ENCODE measurements around the gene TCL1A. TPM values are rescaled to one million over a fixed set of nuclear protein-coding genes. Genes with fewer than 3 reads are reported as not detected.

Gene TCL1A
- total RNA-seq, 1 experiment from 2014 or later: 0.30 TPM

- DNase-seq (ENCODE audit: low read depth, low spot score): no peak
These were observed 8.4 kb downstream of the TCL1A start for GRCh38 chr14:95705518-95705917.

More at GRCh38 chr14:95705518-95705917, 8.4 kb downstream of the TCL1A start:
- Histone ChIP-seq H3K9ac (ENCODE audit: low read length) (no peak overlapping the region), H3K27ac (ENCODE audit: low read depth, low read length) (no peak overlapping the region), H3K4me3 (replicated peaks in 1 of 2; ENCODE audit: low read depth in 1 of 2, low read length in 2 of 2) (no peak overlapping the region), H3K79me2 (ENCODE audit: insufficient read depth, low read length) (no peaks in the 10 kb centered on the region), H3K9me2 (ENCODE audit: insufficient read depth) (no peaks in the 10 kb centered on the region), H2AFZ (ENCODE audit: low read depth, low read length, poor library complexity, severe bottlenecking) (no peak overlapping the region), H4K20me1 (ENCODE audit: insufficient read depth) (no peaks in the 10 kb centered on the region), H3K4me1 (ENCODE audit: control insufficient read depth in 1 of 2, insufficient read depth in 2 of 2, low read length in 2 of 2) (no peaks in the 10 kb centered on the region), H3K4me2 (ENCODE audit: low read length) (no peak overlapping the region), H3K27me3 (ENCODE audit: insufficient read depth, low read length) (peaks cover 61% of the 10 kb centered on the region), H3K36me3 (ENCODE audit: control insufficient read depth in 1 of 2, insufficient read depth in 2 of 2, low read length in 2 of 2) (no peaks in the 10 kb centered on the region), H3K9me3 (ENCODE audit: control insufficient read depth in 1 of 2, insufficient read depth in 1 of 2, low read depth in 1 of 2, low read length in 2 of 2) (no peaks in the 10 kb centered on the region)
- ATAC-seq: no peak
- POLR2A ChIA-PET: no interaction called here
- BruUV-seq (replicated peaks): no TSS peak
- intact Hi-C loops (cut with micrococcal nuclease): no loop called here
- CTCF ChIA-PET: no interaction called here
- TF ChIP-seq, protein P1, sequence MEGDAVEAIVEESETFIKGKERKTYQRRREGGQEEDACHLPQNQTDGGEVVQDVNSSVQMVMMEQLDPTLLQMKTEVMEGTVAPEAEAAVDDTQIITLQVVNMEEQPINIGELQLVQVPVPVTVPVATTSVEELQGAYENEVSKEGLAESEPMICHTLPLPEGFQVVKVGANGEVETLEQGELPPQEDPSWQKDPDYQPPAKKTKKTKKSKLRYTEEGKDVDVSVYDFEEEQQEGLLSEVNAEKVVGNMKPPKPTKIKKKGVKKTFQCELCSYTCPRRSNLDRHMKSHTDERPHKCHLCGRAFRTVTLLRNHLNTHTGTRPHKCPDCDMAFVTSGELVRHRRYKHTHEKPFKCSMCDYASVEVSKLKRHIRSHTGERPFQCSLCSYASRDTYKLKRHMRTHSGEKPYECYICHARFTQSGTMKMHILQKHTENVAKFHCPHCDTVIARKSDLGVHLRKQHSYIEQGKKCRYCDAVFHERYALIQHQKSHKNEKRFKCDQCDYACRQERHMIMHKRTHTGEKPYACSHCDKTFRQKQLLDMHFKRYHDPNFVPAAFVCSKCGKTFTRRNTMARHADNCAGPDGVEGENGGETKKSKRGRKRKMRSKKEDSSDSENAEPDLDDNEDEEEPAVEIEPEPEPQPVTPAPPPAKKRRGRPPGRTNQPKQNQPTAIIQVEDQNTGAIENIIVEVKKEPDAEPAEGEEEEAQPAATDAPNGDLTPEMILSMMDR (IDR thresholded peaks at IDR 0.05 in 2 of 3, conservative IDR thresholded peaks at IDR 0.05 in 1 of 3; ENCODE audit: borderline replicate concordance in 1 of 3, insufficient read depth in 1 of 3, low read depth in 2 of 3, low read length in 2 of 3): no peak
- TF ChIP-seq REST (IDR thresholded peaks at IDR 0.05; ENCODE audit: low read depth) (no peak), EGR1 (IDR thresholded peaks at IDR 0.05; ENCODE audit: low read depth) (no peak), POLR2AphosphoS5 (IDR thresholded peaks at IDR 0.05; ENCODE audit: low read depth, low read length) (no peak), ZFX (IDR thresholded peaks at IDR 0.05) (no peak), SP1 (IDR thresholded peaks at IDR 0.05; ENCODE audit: low read depth) (no peak), EZH2phosphoT487 (IDR thresholded peaks at IDR 0.05; ENCODE audit: borderline replicate concordance) (no peak), FOSL1 (IDR thresholded peaks at IDR 0.05; ENCODE audit: low read depth) (no peak), ELF1 (IDR thresholded peaks at IDR 0.05; ENCODE audit: borderline replicate concordance, low read depth) (no peak)
- RAD21 ChIA-PET (ENCODE audit: low non-redundant PET in 1 of 2, low total read pairs in 2 of 2, uncharacterized antibody in 2 of 2, unreplicated experiment in 2 of 2): no interaction called here

All from HCT116 (cell line).